Endothelial cell of umbilical vein (primary cell): ENCODE measurements around the gene SLC5A6. TPM values are rescaled to one million over a fixed set of nuclear protein-coding genes. Genes with fewer than 3 reads are reported as not detected.

Experiments used
- BruUV-seq: library from RNA; stranded (reverse); fragments of 400-500 nt; replicated peaks from 2 replicates; lab custom pipeline; 2021; lab: Mats Ljungman, UMichigan
- CTCF ChIA-PET: fragments of 300-600, 350-600 bp; sonication (Branson Sonifier 250); formaldehyde crosslinking; loops from one replicate; lab custom pipeline; 2021; ENCODE audit warnings: antibody characterized with exemption, inconsistent platforms; lab: Charles Lee
- POLR2A ChIA-PET: fragments of 300-600, 350-600 bp; sonication (Branson Sonifier 250); formaldehyde crosslinking; loops from one replicate; lab custom pipeline; 2021; ENCODE audit warnings: antibody characterized with exemption, inconsistent platforms; lab: Charles Lee
- DNase-seq: peaks from one replicate; pipeline ENCODE4 v3.0.0-alpha.2; 2011; ENCODE audit warnings: low read depth, low spot score
- FAIRE-seq: peaks from 2 replicates; lab custom pipeline; 2011; peaks lifted over from hg19 to GRCh38; lab: Jason Lieb, UNC
- H2AFZ ChIP-seq: 2 replicates; pipeline ENCODE4 v1.6.0; 2012; ENCODE audit warnings: low read depth, low read length, control low read depth, inconsistent platforms
- H3K27ac ChIP-seq: 2 replicates; pipeline ENCODE4 v1.5.1; 2011; ENCODE audit warnings: low read depth, mild to moderate bottlenecking, control low read depth, low read length, moderate library complexity; ENCODE audit not compliant: insufficient read depth
- H3K27me3 ChIP-seq, 2 experiments: 2 replicates each; pipeline versions ENCODE4 v1.6.0 to v1.6.1; 2011; ENCODE audit warnings: low read length in 2 of 2, mixed read lengths in 1 of 2; ENCODE audit not compliant: control insufficient read depth in 2 of 2, insufficient read depth in 2 of 2
- H3K36me3 ChIP-seq, 2 experiments: 2 replicates in 1 of 2; 3 replicates in 1 of 2; pipeline ENCODE4 v1.5.1; 2011; ENCODE audit warnings: low read length in 2 of 2, mild to moderate bottlenecking in 1 of 2, moderate library complexity in 1 of 2; ENCODE audit not compliant: control insufficient read depth in 2 of 2, insufficient read depth in 2 of 2; ENCODE audit errors: extremely low read depth in 1 of 2
- H3K4me1 ChIP-seq: 3 replicates; pipeline ENCODE4 v1.5.1; 2011; ENCODE audit warnings: mild to moderate bottlenecking, low read length; ENCODE audit not compliant: control insufficient read depth, insufficient read depth; ENCODE audit errors: extremely low read depth
- H3K4me2 ChIP-seq: 2 replicates; pipeline ENCODE4 v1.6.1; 2011; ENCODE audit warnings: low read length, control low read depth, mixed read lengths; ENCODE audit not compliant: insufficient read depth
- H3K4me3 ChIP-seq, 3 experiments: fragments of 200-600 bp in 1 of 3; sonication (generic), shearing (Covaris generic) in 1 of 3; replicated peaks in 1 of 3; 2 replicates each; pipeline ENCODE4 v1.5.1; 2011 to 2016; ENCODE audit warnings: control low read depth in 3 of 3, low read length in 3 of 3, mild to moderate bottlenecking in 2 of 3, inconsistent platforms in 1 of 3, low read depth in 1 of 3, moderate library complexity in 1 of 3; ENCODE audit not compliant: insufficient read depth in 1 of 3
- H3K79me2 ChIP-seq: 2 replicates; pipeline ENCODE4 v1.6.0; 2012; ENCODE audit warnings: low read length, inconsistent platforms; ENCODE audit not compliant: control insufficient read depth, insufficient read depth
- H3K9ac ChIP-seq: replicated peaks from 2 replicates; pipeline ENCODE3; 2011; ENCODE audit warnings: low read length, control low read depth; ENCODE audit not compliant: insufficient read depth; ENCODE audit errors: extremely low read depth
- H3K9me1 ChIP-seq: replicated peaks from 3 replicates; pipeline ENCODE4 v1.6.0; 2011; ENCODE audit warnings: mild to moderate bottlenecking, low read length; ENCODE audit not compliant: control insufficient read depth, insufficient read depth; ENCODE audit errors: extremely low read depth
- H3K9me3 ChIP-seq: replicated peaks from 2 replicates; pipeline ENCODE4 v1.5.1; 2012; ENCODE audit warnings: low read length, inconsistent platforms; ENCODE audit not compliant: control insufficient read depth, insufficient read depth
- H4K20me1 ChIP-seq: replicated peaks from 2 replicates; pipeline ENCODE3; 2011; ENCODE audit warnings: mild to moderate bottlenecking, low read length; ENCODE audit not compliant: control insufficient read depth, insufficient read depth; ENCODE audit errors: extremely low read depth
- CTCF ChIP-seq, 2 donors: IDR thresholded peaks; 1 replicate in 1 of 2; 2 replicates in 1 of 2; pipeline ENCODE4 v1.5.1; 2011; ENCODE audit warnings: low read length in 2 of 2, mild to moderate bottlenecking in 2 of 2, moderate library complexity in 2 of 2, control low read depth in 1 of 2, inconsistent platforms in 1 of 2, low read depth in 1 of 2; ENCODE audit not compliant: insufficient read depth in 1 of 2; ENCODE audit errors: extremely low read depth in 1 of 2
- EZH2 ChIP-seq: IDR thresholded peaks from 2 replicates; pipeline ENCODE4 v1.6.1; 2012; ENCODE audit warnings: borderline replicate concordance, low read depth, mild to moderate bottlenecking, moderate library complexity, low read length, inconsistent platforms; ENCODE audit not compliant: severe bottlenecking
- FOS ChIP-seq: IDR thresholded peaks from 2 replicates; pipeline ENCODE4 v1.6.1; 2011; ENCODE audit warnings: mild to moderate bottlenecking, low read length, moderate library complexity, borderline replicate concordance; ENCODE audit not compliant: insufficient read depth
- GATA2 ChIP-seq: IDR thresholded peaks from 2 replicates; pipeline ENCODE4 v1.7.0; 2011; ENCODE audit warnings: low read depth, mild to moderate bottlenecking, moderate library complexity, mixed read lengths, low read length; ENCODE audit not compliant: insufficient read length, insufficient read depth
- JUN ChIP-seq: IDR thresholded peaks from 2 replicates; pipeline ENCODE4 v1.6.1; 2011; ENCODE audit warnings: borderline replicate concordance, low read depth; ENCODE audit not compliant: insufficient read length, insufficient read depth
- MYC ChIP-seq: IDR thresholded peaks from one replicate; pipeline ENCODE4 v1.6.1; 2011; ENCODE audit warnings: mild to moderate bottlenecking, low read depth, low read length
- POLR2A ChIP-seq: IDR thresholded peaks from 2 replicates; pipeline ENCODE4 v1.6.1; 2012; ENCODE audit warnings: low read depth, mild to moderate bottlenecking, control low read depth, low read length
- POLR2AphosphoS5 ChIP-seq: IDR thresholded peaks from 2 replicates; pipeline ENCODE4 v1.6.1; 2012; ENCODE audit warnings: low read depth, mild to moderate bottlenecking, control low read depth, low read length, moderate library complexity; ENCODE audit not compliant: insufficient read depth
- dilution Hi-C: fragments of 300-500 bp; cut with MboI; formaldehyde crosslinking; loops from one replicate; pipeline ENCODE4 v1.15.0; 2019; ENCODE audit warnings: low sequenced_read_pairs; ENCODE audit not compliant: extremely low pct_ligation_motif_present
- intact Hi-C: fragments of 100-400 bp; cut with micrococcal nuclease; formaldehyde crosslinking; loops from one replicate; pipeline ENCODE4 v1.10.0; 2022
- polyA plus RNA-seq, 4 experiments: library from polyadenylated mRNA; depleted of rRNA in 3 of 4; stranded (reverse) in 3 of 4; unstranded in 1 of 4; fragments of >200 nt; gene quantifications; 2 replicates each; pipeline versions ENCODE4 v1.2.1 to v1.2.3, GENCODE V29; 2011 to 2012; ENCODE audit warnings: missing spikeins in 1 of 4
- total RNA-seq: library from RNA; stranded (reverse); gene quantifications from 2 replicates; pipeline ENCODE4 v1.2.3, GENCODE V29; 2021
- TF ChIP-seq, protein P1 (sequence below): IDR thresholded peaks from 2 replicates; pipeline ENCODE4 v1.6.1; 2011; ENCODE audit not compliant: insufficient read depth, insufficient read length

SLC5A6 gene
- total and polyA plus RNA-seq, 2 donors (not counting 3 experiments of a cell fraction or from before 2014, with no cell fraction given) = 52.0 to 92.5 TPM

DNA sequence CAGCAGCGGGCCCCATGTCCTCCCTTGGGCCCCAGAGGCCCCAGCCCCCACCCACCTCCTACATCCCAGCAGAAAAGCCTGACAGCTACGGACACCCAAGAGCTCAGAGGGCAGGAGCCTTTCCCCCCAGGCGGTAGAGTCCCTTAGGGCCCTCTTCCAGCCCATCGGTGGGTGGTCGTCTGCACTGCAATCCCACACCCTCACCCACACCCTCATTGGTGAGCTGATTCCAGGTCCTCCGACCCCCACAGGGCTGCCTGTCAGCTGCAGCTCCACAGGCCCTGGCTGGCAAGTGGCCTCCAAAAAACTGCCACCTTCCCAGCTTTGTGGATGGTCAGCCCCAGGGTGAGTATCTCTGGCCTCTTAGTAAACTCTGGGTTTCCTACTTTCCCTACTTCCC lies 52.8 kb downstream of the SLC5A6 start:
- no peaks in the 10 kb centered on the region for H3K27me3 ChIP-seq
- H2AFZ ChIP-seq = no peak overlapping the region
- no peaks in the 10 kb centered on the region for H3K79me2 ChIP-seq
- DNase-seq (no peak), FAIRE-seq (no peak)
- H3K9ac ChIP-seq = no peak overlapping the region
- no peak overlapping the region for H3K4me3 ChIP-seq
- no peak overlapping the region for H3K4me2 ChIP-seq
- POLR2A ChIA-PET = no interaction called here
- no peak for TF ChIP-seq FOS
- TF ChIP-seq POLR2AphosphoS5 = no peak
- TF ChIP-seq POLR2A = no peak
- no peak for TF ChIP-seq EZH2
- no peak for TF ChIP-seq CTCF (IDR thresholded peaks at IDR 0.05; ENCODE audit: extremely low read depth in 1 of 2, insufficient read depth in 1 of 2, low read depth in 1 of 2, low read length in 2 of 2)
- TF ChIP-seq GATA2 = no peak
- TF ChIP-seq, protein P1, sequence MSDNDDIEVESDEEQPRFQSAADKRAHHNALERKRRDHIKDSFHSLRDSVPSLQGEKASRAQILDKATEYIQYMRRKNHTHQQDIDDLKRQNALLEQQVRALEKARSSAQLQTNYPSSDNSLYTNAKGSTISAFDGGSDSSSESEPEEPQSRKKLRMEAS = no peak
- TF ChIP-seq JUN = no peak
- no peak for TF ChIP-seq MYC
- H4K20me1 ChIP-seq = no peaks in the 10 kb centered on the region
- no peaks in the 10 kb centered on the region for H3K36me3 ChIP-seq
- H3K4me1 ChIP-seq = no peaks in the 10 kb centered on the region
- H3K27ac ChIP-seq = no peak overlapping the region
- H3K9me1 ChIP-seq = no peaks in the 10 kb centered on the region
- intact Hi-C loops (loop anchor here (10.0 kb wide), 1 partner anchor 174 kb away; no protein-coding TSS in a partner anchor), dilution Hi-C loops (no loop called here)
- CTCF ChIA-PET = interaction anchor here (0.5 to 3.0 kb wide), 5 partner anchors 9 to 32 kb away, joined by 4 to 23 read pairs (median 5); no protein-coding TSS in a partner anchor
- no TSS peak for BruUV-seq
- no peaks in the 10 kb centered on the region for H3K9me3 ChIP-seq
